GM19455 (cell line): Measurements from ENCODE around the gene KPNB1.

ENCODE experiments used
- ATAC-seq: cut with Tn5 transposase; IDR thresholded peaks from one replicate; pipeline ENCODE4 v1.9.1; 2021; ENCODE audit not compliant: unreplicated experiment

Gene KPNB1

DNA sequence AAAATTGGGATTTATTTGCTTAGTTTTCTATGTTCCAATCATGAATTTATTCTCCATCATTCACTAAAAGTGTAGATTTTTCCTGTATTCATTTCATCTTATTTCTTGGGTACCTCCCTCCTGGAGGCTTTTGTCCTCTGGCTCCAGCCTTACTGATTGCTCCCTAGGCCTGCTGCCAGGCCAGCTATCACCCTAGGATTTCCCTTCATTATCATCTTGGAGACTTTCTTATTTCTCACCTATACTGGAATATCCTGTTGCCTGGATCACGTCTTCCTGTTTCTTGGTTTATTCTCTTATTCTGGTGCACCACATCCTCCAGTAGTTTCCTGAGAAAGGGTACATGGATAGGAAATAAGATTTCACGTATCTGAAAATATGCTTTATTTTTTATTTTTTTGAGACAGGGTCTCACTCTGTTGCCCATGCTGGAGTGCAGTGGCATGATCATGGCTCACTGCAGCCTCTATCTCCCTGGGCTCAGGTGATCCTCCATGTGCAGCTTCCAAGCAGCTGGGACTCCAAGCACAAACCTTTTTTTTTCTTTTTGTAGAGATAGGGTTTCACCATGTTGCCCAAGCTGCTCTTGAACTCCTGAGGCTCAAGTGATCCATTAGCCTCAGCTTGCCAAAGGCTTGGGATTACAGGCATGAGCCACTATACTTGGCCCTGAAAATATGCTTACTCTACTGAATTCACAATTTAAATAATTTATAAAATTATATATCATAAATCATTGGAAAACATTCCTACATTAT lies 13.3 kb upstream of the KPNB1 start:
- ATAC-seq: no peak

DNA sequence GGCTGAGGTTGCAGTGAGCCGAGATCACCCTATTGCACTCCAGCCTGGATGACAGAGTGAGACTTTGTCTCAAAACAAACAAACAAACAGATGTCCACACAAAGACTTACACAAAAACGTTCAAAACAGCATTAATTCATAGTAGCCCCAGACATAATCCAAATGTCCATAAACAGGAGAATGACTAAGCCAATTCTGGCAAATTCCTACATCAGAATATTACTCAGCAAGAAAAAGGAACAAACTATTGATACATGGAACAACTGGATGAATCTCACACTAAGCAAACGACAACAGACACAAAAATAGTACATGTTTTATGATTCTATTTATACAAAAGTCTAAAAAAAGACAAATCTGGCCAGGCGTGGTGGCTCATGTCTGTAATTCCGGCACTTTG lies 10.8 kb upstream of the KPNB1 start:
- ATAC-seq: no peak

DNA sequence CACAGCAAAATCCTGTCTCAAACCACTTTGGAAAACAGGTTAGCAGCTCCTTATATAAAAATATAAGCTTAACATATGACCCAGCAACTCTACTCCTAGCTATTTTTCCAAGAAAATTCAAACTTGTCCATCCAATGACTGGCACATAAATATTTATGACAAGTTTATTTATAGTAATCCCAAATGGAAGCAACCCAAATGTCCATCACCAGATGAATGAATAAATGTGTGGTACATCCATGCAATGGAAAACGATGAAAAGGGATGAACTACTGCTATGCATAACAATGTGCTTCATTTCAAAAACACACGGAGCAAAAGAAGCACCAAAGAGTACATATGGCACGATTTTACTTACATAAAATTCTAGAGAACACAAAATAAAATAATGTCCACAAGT lies 9.6 kb upstream of the KPNB1 start:
- ATAC-seq: no peak

DNA sequence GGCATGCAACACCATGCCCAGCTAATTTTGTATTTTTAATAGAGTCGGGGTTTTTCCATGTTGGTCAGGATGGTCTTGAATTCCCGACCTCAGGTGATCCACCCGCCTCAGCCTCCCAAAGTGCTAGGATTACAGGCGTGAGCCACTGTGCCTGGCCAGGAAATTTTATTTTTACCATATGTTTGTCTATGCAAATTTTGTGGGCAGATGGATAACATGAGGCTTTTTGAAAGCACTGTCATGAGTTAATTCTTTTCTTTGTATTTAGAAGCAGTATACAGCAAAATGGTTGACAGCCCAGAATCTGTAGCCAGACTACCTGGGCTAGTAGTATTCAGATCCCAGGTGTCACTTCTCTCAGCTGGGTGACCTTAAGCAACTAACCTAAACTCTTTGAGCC lies 8.5 kb upstream of the KPNB1 start:
- no peak for ATAC-seq

DNA sequence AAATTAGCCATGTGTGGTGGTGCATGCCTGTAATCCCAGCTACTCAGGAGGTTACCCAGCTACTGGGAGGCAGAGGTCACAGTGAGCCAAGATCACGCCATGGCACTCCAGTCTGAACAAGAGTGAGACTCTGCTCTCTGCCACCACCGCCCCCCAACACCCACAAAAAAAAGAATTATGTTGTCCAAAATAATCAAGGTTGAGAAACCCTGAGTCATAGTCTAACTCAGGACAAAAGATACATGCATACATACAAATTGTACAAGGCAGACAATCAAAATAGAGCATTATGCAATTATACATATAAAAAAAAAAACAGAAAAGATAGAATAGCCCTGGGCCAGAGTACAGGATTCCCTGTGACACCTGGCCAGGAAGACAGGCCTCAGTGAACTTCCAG lies 6.6 kb upstream of the KPNB1 start:
- no peak for ATAC-seq

DNA sequence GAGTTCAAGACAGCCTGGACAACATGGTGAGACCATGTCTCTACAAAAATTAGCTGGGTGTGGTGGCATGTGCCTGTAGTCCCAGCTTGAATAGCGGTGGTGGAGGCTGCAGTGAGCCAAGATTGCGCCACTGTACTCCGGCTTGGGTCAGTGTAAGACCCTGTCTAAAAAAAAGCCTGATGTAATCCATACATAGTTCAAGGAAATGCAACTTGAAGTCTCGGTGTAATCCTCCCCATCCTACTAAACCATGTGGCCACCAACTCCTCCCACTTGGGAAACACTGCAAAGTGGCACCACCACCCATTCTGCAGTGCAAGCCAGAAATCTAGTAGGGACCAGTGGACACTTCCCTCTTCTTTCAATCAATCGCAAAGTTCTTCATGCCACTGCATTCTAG lies 5.4 kb upstream of the KPNB1 start:
- ATAC-seq: no peak

DNA sequence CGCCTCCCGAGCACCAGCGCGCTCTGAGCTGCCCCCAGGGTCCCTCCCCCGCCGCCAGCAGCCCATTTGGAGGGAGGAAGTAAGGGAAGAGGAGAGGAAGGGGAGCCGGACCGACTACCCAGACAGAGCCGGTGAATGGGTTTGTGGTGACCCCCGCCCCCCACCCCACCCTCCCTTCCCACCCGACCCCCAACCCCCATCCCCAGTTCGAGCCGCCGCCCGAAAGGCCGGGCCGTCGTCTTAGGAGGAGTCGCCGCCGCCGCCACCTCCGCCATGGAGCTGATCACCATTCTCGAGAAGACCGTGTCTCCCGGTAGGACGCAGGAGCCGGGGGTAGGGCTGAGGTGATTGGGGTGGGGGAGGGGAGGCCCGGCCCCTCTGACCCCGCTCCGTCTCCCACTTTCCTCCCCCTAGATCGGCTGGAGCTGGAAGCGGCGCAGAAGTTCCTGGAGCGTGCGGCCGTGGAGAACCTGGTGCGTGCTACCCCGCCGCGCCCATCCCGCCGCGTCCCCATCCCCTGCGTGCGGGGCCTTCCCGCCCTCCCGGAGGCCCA lies 329 bp downstream of the KPNB1 start:
- ATAC-seq: no peak

DNA sequence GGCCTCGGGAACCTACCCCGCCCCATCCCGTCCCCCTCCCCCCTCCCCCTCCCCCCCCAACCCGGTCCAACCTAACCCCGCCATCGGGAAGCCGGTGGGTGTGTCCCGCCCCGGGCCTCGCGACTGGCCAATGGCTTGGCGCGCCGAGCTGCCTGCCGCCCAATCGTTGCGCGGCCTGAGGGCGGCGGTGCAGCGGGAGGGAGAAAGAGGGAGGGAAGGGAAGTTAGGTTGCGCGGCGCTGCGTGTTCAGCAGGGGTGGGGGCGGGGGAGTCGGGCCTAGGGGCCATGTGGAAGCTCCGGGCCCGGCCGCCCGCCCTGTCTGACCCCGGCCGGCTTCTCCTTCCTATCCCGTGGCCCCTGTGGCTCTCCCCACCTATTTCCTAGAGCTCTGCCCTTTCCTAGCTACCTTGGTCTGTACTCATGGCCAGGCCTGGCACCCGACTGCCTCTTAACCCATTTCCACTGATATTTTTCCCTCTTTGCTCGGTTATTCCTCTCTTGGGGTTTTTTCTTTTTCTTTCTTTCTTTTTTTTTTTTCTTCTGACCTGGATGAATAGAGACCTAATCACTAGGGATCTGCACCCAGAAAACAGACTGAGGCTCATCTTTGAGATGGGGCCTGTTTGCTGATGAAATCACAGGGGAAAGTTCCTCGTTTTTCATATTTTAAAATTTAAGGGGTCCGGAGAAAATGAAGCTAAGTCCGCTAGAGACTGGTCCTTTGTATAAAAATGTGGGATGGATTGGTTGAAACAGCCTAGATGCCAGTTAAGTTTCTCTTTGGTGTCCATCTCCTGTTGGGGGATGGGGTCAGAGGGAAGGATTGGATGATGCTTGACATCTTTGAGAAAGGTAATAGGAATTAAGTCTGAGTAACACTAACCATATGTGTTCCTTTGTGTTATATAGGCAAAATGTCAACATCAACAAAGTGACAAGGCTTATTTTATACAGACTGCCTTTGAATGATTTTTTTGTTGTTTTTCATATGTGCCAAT lies 1.1 kb downstream of the KPNB1 start:
- ATAC-seq: peak; percentile 34

DNA sequence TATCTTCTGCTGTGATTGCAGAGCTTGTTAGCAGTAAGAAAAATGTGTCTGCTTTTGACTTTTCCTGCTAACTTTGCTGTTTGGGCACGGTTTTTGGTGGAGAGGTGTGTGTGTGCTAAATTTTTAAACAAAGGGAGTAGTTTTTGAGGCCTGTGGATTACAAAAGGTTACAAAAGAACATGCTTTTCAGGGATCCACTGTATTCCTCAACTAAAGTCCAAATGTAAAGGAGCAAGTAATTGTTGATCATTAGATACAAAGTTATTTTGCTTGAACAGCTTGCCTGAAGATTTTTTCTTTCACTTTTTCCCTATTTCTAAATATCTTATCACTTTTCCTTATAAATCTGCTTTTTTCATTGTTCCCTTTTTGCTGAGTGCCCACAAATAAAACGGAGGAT lies 2.0 kb downstream of the KPNB1 start:
- no peak for ATAC-seq

DNA sequence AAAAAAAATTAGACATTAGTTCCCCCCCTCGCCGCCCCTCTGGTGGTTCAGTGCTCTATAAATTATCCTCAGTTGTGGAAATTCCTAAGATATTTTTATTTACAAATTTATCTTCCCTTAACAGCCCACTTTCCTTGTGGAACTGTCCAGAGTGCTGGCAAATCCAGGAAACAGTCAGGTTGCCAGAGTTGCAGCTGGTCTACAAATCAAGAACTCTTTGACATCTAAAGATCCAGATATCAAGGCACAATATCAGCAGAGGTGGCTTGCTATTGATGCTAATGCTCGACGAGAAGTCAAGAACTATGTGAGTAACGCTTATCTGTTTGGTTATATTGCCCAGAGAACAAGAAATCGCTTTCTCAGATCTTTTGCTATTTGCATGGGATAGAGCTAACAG lies 2.9 kb downstream of the KPNB1 start:
- no peak for ATAC-seq

DNA sequence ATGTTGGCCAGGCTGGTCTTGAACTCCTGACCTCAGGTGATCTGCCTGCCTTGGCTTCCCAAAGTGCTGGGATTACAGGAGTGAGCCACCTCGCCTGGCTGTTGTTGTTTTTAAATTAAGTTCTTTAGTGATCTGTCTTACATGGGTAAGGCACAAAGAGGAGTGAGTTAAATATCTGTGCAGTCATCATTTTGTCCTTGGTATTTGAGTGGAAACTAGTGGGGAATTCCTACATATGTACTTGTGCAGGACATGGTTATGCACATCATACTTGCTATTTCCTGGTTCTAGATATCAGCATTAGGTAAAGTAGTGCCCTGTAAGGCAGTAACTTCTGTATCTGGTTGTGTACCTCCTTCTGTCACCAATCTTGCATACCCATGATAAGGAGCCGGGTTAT lies 3.7 kb downstream of the KPNB1 start:
- no peak for ATAC-seq

DNA sequence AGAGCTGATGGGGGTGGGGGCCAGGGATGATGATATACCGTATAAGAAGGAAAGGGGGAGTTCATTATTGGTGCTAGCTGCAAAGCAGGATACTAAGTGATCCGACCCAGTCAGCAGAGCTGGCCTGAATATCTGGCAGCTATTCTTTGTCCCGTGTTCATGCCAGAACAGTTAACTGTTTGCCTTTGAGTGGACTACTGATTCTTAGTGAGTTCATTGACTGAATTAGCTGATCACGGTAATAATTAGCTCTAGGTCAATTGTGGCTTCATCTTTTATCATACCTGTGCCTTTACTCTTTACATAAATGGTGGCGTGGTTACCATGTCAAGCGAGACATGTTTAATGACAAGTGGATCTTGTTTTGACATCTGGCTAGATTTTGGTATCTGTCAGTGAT lies 5.3 kb downstream of the KPNB1 start:
- ATAC-seq: no peak

DNA sequence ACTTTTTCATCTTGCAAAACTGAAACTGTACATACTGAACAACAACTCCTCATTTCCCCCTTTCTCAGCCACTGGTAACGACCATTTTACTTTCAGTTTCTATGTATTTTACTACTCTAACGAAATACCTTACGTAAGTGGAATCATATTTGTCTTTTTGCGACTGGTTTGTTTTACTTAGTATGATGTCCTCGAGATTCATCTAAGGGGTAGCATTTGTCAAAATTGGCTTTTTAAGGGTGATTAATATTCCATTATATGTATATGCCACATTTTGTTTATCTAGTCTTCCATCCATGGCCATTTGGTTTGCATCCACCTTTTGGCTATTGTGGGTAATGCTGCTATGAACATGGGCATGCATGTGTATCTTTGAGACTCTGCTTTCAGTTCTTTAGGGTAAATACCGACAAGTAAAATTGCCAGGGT lies 10.4 kb downstream of the KPNB1 start:
- no peak for ATAC-seq

DNA sequence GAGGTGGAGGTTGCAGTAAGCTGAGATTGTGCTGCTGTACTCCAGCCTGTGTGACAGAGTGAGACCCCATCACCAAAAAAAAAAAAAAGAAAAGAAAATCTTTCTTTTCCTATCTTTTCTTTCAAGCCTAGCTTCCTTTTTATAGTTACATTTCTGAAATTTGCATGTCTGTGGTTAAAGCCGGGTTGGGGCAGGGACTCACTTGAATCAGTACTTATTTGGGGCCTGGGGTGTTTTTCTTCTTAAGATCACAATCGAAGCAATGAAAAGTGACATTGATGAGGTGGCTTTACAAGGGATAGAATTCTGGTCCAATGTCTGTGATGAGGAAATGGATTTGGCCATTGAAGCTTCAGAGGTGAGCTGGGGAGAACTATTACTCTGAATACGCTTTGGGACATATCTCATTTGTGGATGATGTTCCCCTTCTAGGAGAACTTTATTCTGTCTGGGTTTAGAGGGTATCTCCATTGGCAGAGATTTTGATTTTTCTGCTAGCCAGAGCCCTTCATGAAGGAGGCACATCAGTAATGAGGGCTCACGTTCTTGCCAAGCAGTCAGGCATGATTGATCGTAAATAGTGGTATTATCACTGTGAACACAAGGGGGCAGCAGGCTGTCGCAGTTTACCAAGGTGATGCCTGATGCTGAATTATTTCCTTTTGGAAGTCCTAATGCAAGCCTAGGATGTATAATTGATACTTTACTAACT lies 14.3 kb downstream of the KPNB1 start:
- ATAC-seq: no peak

DNA sequence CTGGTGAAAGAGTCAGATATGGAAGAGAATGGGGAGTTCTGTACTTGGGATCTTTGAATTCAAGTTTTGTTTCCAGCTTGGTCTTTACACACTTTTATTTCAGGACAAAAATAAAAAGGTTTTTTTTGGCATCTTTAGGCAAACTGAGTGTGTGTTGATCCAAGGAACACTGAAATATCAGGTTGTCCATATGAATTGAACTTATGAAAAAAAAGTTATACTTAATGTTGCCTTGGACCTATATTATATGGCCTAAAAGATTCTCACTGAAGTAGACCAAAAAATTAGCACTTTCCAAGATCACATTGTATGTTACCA lies 14.9 kb downstream of the KPNB1 start:
- no peak for ATAC-seq

DNA sequence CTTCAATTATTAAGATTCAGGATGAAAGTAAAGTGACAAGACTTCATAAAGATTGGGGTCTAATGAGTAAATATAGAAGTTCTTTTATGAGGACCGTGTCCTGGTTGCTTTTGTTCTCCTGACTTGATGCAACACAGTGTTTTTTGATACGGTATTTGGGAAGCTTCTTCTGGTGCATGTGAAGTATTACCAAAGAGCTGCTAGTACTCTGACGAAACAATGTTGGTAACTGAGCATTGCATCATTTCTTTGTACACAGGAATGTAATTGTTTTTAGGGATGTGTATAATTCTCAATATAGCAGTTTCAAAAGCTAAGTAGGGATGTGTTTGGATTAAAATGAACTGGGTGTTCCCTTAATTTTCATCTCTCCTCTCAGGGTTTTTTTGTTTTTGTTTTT lies 15.9 kb downstream of the KPNB1 start:
- no peak for ATAC-seq

DNA sequence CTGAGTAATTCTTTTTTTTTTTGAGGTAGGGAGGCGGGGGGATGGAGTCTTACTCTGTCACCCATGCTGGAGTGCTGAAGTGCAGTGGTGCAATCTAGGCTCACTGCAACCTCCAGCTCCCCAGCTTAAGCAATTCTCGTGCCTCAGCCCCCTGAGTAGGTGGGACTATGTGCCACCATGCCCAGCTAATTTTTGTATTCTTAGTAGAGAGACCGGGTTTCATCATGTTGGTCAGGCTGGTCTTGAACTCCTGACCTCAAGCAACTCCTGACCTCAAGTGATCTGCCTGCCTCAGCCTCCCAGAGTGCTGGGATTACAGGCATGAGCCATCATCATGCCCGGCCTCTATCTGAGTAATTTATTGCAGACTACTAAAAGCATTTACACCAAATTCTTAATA lies 19.4 kb downstream of the KPNB1 start:
- no peak for ATAC-seq

DNA sequence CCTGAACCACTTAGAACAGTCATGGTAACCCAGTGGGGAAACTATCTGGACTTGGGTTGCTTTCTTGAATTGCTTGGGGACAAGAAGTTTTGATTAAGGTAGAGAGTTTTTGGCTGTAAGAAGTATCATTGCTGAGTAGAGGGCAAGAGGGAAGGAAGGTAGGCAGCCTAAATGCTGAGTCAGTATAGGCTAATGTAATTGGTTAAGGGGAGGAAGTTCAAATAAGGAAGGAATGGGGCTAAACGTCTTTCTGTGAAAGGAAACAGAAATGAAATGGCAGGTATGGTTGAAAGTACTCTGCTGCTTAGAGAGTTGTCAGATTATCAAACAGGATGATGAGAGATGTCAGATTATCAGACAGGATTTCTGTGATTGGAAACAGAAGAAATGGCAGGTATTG lies 20.3 kb downstream of the KPNB1 start:
- no peak for ATAC-seq

DNA sequence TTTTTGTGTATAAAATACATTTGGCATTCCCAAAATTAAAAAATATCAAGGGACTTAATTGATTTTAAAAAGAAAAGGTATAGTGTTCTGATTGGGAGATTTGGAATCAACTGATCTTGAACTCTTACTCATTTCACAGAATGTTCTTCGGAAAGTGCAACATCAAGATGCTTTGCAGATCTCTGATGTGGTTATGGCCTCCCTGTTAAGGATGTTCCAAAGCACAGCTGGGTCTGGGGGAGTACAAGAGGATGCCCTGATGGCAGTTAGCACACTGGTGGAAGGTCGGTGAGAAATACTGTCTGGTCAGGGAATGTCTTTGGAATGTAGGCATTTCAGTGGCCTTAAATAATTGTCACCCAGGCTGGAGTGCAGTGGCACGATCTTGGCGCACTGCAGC lies 24.8 kb downstream of the KPNB1 start:
- no peak for ATAC-seq

DNA sequence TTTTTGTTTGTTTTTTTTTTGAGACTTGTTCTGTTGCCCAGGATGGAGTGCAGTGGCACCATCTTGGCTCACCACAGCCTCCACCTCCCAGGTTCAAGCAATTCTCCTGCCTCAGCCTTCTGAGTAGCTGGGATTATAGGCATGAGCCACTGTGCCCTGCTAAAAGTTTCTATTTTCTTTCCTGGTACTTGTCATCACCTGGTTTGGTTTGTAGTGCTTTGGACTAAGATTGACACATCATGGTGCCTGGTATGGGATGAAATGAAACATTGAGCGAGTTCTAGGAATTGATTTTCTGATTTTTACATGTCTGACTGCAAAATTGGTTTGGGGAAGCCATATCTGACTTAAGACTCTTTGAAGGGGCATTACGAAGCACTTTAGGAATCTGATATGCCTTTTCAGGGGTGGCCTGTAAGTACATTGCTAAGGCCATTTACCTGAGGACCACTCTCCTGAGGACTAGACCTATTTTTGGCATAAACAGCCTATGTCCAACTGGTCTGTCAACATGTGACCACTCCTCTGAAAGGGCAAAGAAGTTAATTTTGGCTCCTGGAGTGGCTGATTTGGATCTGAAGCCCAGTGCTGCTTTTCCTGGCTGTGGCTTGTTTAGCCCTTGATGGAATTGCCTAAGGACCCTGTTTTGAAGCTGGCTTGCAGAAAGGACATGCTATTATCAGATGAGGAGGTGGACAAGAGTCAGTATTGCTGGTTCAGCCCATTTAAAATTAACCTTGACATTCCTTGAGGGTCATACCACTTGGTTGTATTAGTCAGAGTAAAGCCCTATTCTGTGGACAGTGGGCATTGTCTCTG lies 25.9 kb downstream of the KPNB1 start:
- ATAC-seq: no peak

DNA sequence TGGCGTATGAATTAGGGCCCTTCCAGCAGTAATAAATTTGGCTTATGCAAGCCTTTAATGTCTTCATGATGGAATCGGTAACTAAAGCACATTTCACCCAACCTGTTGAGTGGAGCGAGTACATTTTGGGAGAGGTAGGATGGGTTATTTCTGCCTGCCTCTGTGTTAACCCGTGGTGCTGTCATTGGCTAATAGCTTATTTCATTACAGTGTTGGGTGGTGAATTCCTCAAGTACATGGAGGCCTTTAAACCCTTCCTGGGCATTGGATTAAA lies 26.4 kb downstream of the KPNB1 start:
- ATAC-seq: no peak
